Prostate gland (tissue), 2 donors: ENCODE results near the gene SMIM44.

Experiments used
- POLR2A ChIP-seq: fragments of 450-650 bp; IDR thresholded peaks from one replicate; pipeline ENCODE4 v1.6.1; 2016; ENCODE audit warnings: antibody characterized with exemption, mild to moderate bottlenecking
- TF ChIP-seq, protein P1 (sequence below), 4 experiments: fragments of 200-600 bp in 2 of 4; fragments of 450-650 bp in 2 of 4; sonication (generic) in 2 of 4; IDR thresholded peaks; 1 replicate in 3 of 4; 2 replicates in 1 of 4; pipeline ENCODE4 v1.5.1; 2016 to 2019; ENCODE audit warnings: antibody characterized with exemption in 4 of 4, mild to moderate bottlenecking in 2 of 4, moderate library complexity in 2 of 4

DNA sequence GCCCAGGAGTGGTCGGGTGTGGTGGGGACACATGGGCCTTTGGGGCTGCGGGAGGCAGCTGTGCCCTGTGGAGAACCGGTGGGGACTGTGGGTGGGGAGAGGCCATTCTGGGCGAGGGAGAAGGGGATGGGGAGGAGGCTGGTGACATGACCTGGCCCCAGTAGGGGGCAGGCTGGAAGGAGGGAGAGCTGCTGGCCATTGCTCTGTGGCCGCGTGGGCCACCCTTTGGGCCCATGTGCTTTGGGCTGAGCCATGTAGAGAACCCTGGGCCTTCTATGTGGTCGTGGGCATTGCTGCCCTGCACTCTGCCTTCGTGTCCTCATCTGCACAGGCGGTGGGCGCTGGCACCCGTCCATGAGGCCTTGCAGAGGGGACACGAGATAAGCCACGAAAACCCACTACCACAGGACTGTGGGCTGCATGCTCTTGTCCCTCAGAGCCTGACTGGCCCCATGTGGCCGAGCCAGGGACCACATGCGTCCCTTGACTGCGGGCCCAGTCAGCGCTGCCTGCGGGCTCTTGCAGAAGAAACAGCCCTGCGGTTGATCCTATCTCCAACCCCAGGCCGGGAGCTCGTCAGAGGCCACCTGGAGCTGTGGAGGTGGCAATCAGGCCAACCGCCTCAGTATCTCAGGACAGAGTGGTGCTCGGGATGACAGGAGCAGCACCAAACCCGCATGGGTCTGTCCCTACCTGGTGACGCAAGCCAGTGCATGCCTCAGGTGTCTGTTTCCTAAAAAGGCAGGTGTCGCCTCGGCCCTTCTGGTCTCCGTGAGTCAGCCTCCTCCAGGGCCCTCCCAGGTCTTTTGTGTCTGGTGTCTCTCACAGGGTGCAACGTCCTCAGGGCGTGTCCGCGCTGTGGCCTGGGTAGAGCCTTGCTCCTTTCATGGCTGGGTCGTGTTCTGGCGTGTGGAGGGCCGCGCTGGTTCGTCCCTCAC is 37.2 kb upstream of the SMIM44 start:
- TF ChIP-seq, protein P1, sequence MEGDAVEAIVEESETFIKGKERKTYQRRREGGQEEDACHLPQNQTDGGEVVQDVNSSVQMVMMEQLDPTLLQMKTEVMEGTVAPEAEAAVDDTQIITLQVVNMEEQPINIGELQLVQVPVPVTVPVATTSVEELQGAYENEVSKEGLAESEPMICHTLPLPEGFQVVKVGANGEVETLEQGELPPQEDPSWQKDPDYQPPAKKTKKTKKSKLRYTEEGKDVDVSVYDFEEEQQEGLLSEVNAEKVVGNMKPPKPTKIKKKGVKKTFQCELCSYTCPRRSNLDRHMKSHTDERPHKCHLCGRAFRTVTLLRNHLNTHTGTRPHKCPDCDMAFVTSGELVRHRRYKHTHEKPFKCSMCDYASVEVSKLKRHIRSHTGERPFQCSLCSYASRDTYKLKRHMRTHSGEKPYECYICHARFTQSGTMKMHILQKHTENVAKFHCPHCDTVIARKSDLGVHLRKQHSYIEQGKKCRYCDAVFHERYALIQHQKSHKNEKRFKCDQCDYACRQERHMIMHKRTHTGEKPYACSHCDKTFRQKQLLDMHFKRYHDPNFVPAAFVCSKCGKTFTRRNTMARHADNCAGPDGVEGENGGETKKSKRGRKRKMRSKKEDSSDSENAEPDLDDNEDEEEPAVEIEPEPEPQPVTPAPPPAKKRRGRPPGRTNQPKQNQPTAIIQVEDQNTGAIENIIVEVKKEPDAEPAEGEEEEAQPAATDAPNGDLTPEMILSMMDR (IDR thresholded peaks at IDR 0.05), result peak in 1 of 4 experiments; percentile 36
- TF ChIP-seq POLR2A, result peak; percentile 39
